Hepatocyte (in vitro differentiated cells): Measurements from ENCODE around the gene PTPN13. TPM values are rescaled to one million over a fixed set of nuclear protein-coding genes. Genes with fewer than 3 reads are reported as not detected.
A peak's percentile ranks its signal among the peaks of the same experiment; 100 is the strongest.
"Not testable (repeated sequence)": the region's sequence is repeated elsewhere in the genome, so short reads cannot be mapped to it uniquely, and the experiment has no call there.

Experiments used
- DNase-seq: peaks from one replicate; pipeline ENCODE4 v3.0.0-alpha.2; 2016; ENCODE audit warnings: low spot score
- H2AFZ ChIP-seq: fragments of 200-600 bp; sonication (generic); 2 replicates; pipeline ENCODE4 v1.6.0; 2016; ENCODE audit warnings: antibody characterized with exemption, mild to moderate bottlenecking
- H3K27ac ChIP-seq: fragments of 200-600 bp; sonication (generic); 2 replicates; pipeline ENCODE4 v1.5.1; 2016; ENCODE audit warnings: mild to moderate bottlenecking
- H3K27me3 ChIP-seq: fragments of 200-600 bp; sonication (generic); 2 replicates; pipeline ENCODE4 v1.6.1; 2016
- H3K36me3 ChIP-seq: fragments of 200-600 bp; sonication (generic); replicated peaks from 2 replicates; pipeline ENCODE4 v1.5.1; 2016; ENCODE audit warnings: low read depth; ENCODE audit not compliant: insufficient read depth
- H3K4me1 ChIP-seq: fragments of 200-600 bp; sonication (generic); 2 replicates; pipeline ENCODE4 v1.5.1; 2016; ENCODE audit warnings: mild to moderate bottlenecking, moderate library complexity; ENCODE audit not compliant: insufficient read depth
- H3K4me2 ChIP-seq: fragments of 200-600 bp; sonication (generic); 2 replicates; pipeline ENCODE4 v1.6.0; 2016
- H3K4me3 ChIP-seq: fragments of 200-600 bp; sonication (generic); 2 replicates; pipeline ENCODE4 v1.5.1; 2016; ENCODE audit warnings: mild to moderate bottlenecking
- H3K79me2 ChIP-seq: fragments of 200-600 bp; sonication (generic); 2 replicates; pipeline ENCODE4 v1.6.0; 2017; ENCODE audit warnings: mild to moderate bottlenecking
- H3K9me2 ChIP-seq: fragments of 200-600 bp; sonication (generic); replicated peaks from 2 replicates; pipeline ENCODE4 v1.6.0; 2017; ENCODE audit warnings: mild to moderate bottlenecking; ENCODE audit not compliant: insufficient read depth
- H3K9me3 ChIP-seq: fragments of 200-600 bp; sonication (generic); 2 replicates; pipeline ENCODE4 v1.5.1; 2016; ENCODE audit warnings: low read depth, mild to moderate bottlenecking
- H4K20me1 ChIP-seq: fragments of 200-600 bp; sonication (generic); 2 replicates; pipeline ENCODE4 v1.6.0; 2016; ENCODE audit warnings: mild to moderate bottlenecking; ENCODE audit not compliant: insufficient read depth, poor library complexity, severe bottlenecking
- CTCF ChIP-seq: fragments of 200-600 bp; sonication (generic); IDR thresholded peaks from 2 replicates; pipeline ENCODE4 v1.5.1; 2016; ENCODE audit warnings: antibody characterized with exemption, mild to moderate bottlenecking; ENCODE audit not compliant: poor library complexity
- EZH2 ChIP-seq: fragments of 200-600 bp; sonication (generic); IDR thresholded peaks from 2 replicates; pipeline ENCODE4 v1.6.1; 2016; ENCODE audit warnings: antibody characterized with exemption, mild to moderate bottlenecking, borderline replicate concordance
- EZH2phosphoT487 ChIP-seq: fragments of 200-600 bp; sonication (generic); IDR thresholded peaks from one replicate; pipeline ENCODE4 v1.6.1; 2018; ENCODE audit warnings: antibody characterized with exemption, mild to moderate bottlenecking, low read depth, moderate library complexity; ENCODE audit not compliant: unreplicated experiment, severe bottlenecking
- WGBS: methylation state at CpG from one replicate; pipeline ENCODE4 v1.1.6; 2016; ENCODE audit warnings: low lambda C conversion rate; ENCODE audit errors: missing lambda C conversion rate; 5-methylcytosine and 5-hydroxymethylcytosine counted together
- polyA plus RNA-seq: library from polyadenylated mRNA; unstranded; fragments of >200 nt; fragmentation: Nextera tagmentation; extraction: Ambion mirVana; gene quantifications from 2 replicates; pipeline ENCODE4 v1.2.1, GENCODE V29; 2016
- total RNA-seq: library from RNA; depleted of rRNA; stranded (reverse); fragments of >200 nt; gene quantifications from 2 replicates; pipeline ENCODE4 v1.2.3, GENCODE V29; 2014

The PTPN13 gene
- total and polyA plus RNA-seq, 2 experiments from 2014 or later, result 12.6 to 52.8 TPM

GRCh38 chr4:86706923-86707597, 112.9 kb downstream of the PTPN13 start:
- Histone ChIP-seq H3K27ac (no peak overlapping the region), H3K4me2 (no peak overlapping the region), H3K79me2 (no peaks in the 10 kb centered on the region), H4K20me1 (no peaks in the 10 kb centered on the region), H3K4me1 (no peaks in the 10 kb centered on the region), H3K36me3 (no peaks in the 10 kb centered on the region), H3K4me3 (no peak overlapping the region), H2AFZ (no peak overlapping the region), H3K27me3 (no peaks in the 10 kb centered on the region), H3K9me2 (no peaks in the 10 kb centered on the region), H3K9me3 (no peaks in the 10 kb centered on the region)
- TF ChIP-seq EZH2 (no peak), EZH2phosphoT487 (no peak), CTCF (no peak)
- 96% methylated on average over 2 of the region's 2 CpGs for WGBS
- no peak for DNase-seq

GRCh38 chr4:86717651-86718050, 123.5 kb downstream of the PTPN13 start:
- Histone ChIP-seq H3K4me1 (no peaks in the 10 kb centered on the region), H3K79me2 (peaks cover 2% of the 10 kb centered on the region), H3K9me3 (peaks cover 6% of the 10 kb centered on the region), H3K27me3 (no peaks in the 10 kb centered on the region), H3K4me3 (no peak overlapping the region), H2AFZ (no peak overlapping the region), H4K20me1 (peaks cover 3% of the 10 kb centered on the region), H3K27ac (no peak overlapping the region), H3K9me2 (no peaks in the 10 kb centered on the region), H3K4me2 (peak overlapping the region; percentile 27), H3K36me3 (no peaks in the 10 kb centered on the region)
- no peak for DNase-seq
- TF ChIP-seq EZH2 (no peak), EZH2phosphoT487 (no peak), CTCF (no peak)

GRCh38 chr4:86718152-86718551, 124.0 kb downstream of the PTPN13 start:
- 100% methylated on average over 3 of the region's 3 CpGs for WGBS
- Histone ChIP-seq H3K27me3 (no peaks in the 10 kb centered on the region), H4K20me1 (peaks cover 3% of the 10 kb centered on the region), H3K9me2 (no peaks in the 10 kb centered on the region), H3K4me2 (peak overlapping the region; percentile 27), H3K4me3 (no peak overlapping the region), H3K36me3 (no peaks in the 10 kb centered on the region), H3K79me2 (peaks cover 2% of the 10 kb centered on the region), H3K9me3 (peaks cover 6% of the 10 kb centered on the region), H3K4me1 (no peaks in the 10 kb centered on the region), H2AFZ (no peak overlapping the region), H3K27ac (no peak overlapping the region)
- no peak for DNase-seq
- no peak for TF ChIP-seq CTCF
- no peak for TF ChIP-seq EZH2
- TF ChIP-seq EZH2phosphoT487, result no peak

GRCh38 chr4:86719149-86719548, 125.0 kb downstream of the PTPN13 start:
- not testable (repeated sequence) for H3K27ac ChIP-seq, H3K4me1 ChIP-seq

More at GRCh38 chr4:86719149-86719548, 125.0 kb downstream of the PTPN13 start:
- 95% methylated on average over 3 of the region's 3 CpGs for WGBS
- H3K4me2 ChIP-seq, H2AFZ ChIP-seq, H3K4me3 ChIP-seq, H3K9me2 ChIP-seq, H3K36me3 ChIP-seq, DNase-seq, H3K79me2 ChIP-seq, H3K9me3 ChIP-seq, H3K27me3 ChIP-seq, H4K20me1 ChIP-seq: not testable (repeated sequence)
